HG02884 (cell line): ENCODE results near the gene SELP.
"Not testable (repeated sequence)": the region's sequence is repeated elsewhere in the genome, so short reads cannot be mapped to it uniquely, and the experiment has no call there.

Experiments
- ATAC-seq: cut with Tn5 transposase; IDR thresholded peaks from one replicate; pipeline ENCODE4 v1.9.1; 2021; ENCODE audit warnings: mild to moderate bottlenecking, moderate library complexity; ENCODE audit not compliant: unreplicated experiment

Gene SELP

DNA sequence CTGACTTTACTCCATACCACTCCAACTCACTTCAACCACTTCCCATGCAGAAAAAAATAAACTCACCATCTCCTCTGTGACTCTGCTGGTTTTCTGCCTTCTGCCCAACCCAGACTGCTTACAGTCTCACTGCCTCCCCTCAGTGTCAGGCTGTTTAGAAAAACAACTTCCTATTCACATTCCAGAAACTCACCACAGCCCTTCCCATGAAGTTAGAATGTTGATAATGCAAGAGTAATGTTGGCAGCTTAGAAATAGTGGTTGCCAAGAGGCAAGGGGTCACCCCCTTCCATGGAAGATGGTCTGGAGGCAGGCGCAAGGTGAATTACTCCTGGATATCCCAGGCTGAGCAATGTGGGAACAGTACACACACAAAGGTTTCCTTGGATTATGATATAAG, at the start of gene SELP:
Gene SELP, minus strand, starts transcription at position 119 of the 400 bp plus-strand sequence. Its CDS starts 50 bp downstream, at position 69.
- no peak for ATAC-seq

DNA sequence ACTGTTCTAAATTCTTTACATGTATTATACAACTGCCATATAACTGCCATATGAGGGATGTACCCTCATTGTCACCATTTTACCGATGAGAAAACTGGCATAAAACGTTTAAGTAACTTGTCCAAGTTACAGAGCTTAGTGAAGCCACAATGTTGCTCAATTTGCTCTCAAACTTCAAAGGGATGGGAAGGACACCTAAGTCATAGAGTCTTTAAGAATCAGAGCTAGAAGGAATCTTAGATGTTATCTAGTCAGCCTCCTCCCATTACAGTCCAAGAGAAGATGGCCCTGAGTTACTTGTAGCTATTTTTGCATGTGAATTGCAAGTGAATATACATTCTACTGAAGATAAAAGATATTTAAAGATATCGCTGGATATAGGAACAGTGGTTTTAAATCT, 49.8 kb upstream of the SELP start:
- ATAC-seq, result no peak

DNA sequence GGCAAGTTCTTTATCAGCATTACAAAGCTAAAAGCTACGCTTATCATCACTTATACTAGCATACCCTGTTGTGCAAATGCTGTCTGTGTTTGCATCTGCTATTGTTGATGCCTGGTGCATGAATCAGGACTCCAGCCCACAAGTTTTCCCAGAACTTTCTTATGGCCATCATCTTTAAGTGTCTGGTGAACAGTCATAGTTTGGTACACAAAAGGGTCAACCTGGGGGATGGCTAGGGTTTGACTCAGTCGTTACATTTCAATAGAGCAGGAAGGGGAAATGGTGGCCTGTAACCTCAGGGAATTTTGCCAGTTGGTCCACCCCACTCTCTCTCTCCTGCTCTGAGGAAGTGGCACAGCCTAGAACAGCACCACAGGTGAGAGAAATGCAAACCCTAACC, 46.1 kb upstream of the SELP start:
- ATAC-seq, result no peak

DNA sequence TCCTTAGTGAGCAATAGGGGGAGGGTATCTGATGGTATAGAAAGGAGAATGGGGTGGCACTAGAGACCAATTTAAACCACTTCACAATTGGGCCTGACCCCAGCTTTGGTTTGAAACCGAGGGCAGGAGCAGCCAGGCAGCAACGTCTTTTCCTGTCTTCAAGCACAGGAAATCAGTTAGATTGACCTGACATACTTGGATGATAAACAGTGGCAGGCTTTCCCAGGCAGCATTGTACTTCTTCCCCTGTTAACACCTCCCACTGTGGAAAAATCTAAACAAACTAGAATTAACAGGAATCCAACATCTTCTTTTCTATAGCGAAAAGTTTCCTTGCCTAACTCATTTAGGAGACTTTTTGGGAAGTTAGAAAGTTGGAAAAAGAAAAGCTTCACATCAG, 40.9 kb upstream of the SELP start:
- ATAC-seq, result no peak

DNA sequence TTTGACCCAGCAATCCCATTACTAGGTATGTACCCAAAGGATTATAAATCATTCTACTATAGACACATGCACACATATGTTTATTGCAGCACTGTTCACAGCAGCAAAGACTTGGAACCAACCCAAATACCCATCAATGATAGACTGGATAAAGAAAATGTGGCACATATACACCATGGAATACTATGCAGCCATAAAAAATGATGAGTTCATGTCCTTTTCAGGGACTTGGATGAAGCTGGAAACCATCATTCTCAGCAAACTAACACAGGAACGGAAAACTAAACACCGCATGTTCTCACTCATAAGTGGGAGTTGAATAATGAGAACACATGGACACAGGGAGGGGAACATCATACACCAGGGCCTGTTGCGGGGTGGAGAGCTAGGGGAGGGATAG, 40.3 kb upstream of the SELP start:
- ATAC-seq, result not testable (repeated sequence)

DNA sequence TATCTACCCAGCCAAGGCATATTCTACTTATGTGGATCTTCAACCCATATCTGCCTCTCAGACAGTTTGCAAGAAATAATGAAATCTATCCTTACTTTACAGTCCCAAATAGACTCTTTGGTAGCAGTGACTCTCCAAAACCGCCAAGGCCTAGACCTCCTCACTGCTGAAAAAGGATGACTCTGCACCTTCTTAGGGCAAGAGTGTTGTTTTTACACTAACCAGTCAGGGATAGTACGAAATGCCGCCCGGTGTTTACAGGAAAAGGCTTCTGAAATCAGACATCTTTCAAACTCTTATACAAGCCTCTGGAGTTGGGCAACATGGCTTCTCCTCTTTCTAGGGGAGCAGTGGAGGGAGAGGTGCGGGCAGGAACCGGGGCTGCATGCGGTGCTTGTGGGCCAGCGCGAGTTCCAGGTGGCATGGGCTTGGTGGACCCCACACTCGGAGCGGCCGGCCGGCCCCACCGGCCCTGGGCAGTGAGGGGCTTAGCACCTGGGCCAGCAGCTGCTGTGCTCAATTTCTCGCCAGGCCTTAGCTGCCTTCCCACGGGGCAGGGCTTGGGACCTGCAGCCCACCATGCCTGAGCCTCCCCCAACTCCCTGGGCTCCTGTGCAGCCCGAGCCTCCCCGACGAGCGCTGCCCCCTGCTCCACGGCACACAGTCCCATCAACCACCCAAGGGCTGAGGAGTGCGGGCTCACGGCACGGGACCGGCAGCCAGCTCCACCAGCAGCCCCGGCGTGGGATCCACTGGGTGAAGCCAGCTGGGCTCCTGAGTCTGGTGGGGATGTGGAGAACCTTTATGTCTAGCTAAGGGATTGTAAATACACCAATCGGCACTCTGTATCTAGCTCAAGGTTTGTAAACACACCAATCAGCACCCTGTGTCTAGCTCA, 38.0 kb upstream of the SELP start:
- ATAC-seq, result not testable (repeated sequence)

DNA sequence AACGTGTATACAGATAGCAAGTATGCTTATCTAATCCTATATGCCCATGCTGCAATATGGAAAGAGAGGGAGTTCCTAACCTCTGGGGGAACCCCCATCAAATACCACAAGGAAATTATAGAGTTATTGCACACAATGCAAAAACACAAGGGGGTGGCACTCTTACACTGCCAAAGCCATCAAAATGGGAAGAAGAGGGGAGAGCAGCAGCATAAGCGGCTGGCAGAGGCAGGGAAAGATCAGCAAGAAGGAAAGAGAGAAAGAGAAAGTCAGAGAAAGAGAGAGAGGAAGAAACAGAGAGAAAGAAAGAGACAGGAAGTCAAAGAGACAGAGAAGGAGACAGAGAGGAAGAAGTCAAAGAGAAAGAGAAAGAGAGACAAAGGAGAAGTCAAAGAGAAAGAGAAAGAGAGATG, 37.3 kb upstream of the SELP start:
- ATAC-seq, result peak; percentile 54

DNA sequence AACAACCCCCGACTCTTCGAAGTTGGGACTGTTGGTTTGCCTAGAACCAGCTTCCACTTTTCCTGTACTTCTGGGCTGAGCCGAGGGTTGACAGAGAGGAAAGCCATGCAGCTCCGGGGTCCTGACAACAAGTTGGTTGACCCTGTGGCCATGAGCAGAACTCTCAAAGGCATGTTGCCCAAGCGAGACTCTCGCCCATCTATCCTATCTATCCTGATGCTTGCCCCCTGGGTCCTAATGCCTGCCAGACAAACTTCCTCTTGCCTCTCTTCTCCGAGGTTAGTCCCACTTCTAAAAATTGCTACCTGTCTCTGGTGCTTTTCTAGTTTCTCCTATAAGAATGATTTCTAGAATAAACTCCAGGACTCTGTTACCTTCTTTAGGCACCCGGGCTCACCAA, 32.8 kb upstream of the SELP start:
- not testable (repeated sequence) for ATAC-seq

DNA sequence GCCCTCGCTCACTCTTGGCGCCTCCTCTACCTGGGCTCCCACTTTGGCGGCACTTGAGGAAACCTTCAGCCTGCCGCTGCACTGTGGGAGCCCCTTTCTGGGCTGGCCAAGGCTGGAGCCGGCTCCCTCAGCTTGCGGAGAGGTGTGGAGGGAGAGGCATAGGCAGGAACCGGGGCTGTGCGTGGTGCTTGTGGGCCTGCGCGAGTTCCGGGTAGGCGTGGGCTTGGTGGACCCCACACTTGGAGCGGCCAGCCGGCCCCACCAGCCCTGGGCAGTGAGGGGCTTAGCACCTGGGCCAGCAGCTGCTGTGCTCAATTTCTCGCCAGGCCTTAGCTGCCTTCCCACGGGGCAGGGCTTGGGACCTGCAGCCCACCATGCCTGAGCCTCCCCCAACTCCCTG, 31.1 kb upstream of the SELP start:
- not testable (repeated sequence) for ATAC-seq

DNA sequence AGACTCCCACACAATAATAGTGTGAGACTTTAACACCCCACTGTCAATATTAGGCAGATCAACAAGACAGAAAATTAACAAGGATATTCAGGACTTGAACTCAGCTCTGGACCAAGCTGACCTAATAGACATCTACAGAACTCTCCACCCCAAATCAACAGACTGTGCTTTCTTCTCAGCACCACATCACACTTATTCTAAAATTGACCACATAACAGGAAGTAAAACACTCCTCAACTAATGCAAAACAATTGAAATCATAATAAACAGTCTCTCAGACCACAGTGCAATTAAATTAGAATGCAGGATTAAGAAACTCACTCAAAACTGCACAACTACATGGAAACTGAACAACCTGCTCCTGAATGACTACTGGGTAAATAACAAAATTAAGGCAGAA, 28.9 kb upstream of the SELP start:
- not testable (repeated sequence) for ATAC-seq

DNA sequence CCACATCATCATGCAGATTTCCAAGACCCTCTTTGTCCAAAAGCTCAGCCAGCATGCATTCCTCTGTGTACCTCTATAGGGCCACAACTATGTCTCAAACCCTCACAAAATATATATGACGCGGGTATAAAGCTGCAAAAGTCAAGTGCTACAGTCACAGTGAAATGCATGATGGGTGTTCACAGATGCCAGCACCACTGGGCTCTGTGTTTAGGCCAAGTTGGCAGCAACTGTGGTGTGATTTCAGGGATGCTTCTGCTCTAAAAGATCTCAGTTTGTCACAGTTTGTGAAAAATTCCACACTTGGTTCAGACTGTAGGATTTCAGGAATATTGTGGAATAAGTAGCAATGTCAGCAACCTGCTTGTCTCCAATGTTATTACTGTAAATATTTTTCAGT, 23.9 kb upstream of the SELP start:
- ATAC-seq, result no peak

DNA sequence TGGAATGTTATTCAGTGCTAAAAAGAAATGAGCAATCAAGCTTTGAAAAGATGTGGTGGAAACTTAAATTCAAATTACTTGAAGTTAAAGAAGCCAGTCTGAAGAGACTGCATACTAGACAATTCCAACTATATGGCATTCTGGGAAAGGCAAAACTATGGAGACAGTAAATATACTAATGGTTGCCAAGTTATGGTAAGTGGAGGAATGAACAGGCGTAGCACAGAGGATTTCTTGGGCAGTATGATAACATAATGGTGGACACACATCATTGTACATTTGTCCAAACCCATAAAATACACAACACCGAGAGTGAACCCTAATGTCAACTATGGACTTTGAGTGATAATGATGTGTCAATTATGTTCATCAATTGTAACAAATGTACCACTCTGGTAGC, 21.1 kb upstream of the SELP start:
- ATAC-seq, result no peak

DNA sequence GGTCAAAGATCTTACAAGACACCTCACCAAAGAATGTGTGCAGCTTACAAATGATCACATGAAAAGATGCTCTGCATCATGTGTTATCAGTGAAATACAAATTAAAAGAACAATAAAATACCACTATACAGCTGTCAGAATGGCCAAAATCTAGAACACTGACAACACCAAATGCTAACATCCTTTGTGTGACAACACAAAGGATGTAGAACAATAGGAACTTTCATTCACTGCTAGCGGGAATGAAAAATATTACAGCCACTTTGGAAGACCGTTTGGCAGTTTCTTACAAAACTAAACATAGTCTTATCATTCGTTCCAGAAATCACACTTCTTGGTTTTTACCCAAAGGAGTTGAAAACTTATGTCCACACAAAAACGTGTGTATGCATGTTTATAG, 20.6 kb upstream of the SELP start:
- ATAC-seq, result no peak

DNA sequence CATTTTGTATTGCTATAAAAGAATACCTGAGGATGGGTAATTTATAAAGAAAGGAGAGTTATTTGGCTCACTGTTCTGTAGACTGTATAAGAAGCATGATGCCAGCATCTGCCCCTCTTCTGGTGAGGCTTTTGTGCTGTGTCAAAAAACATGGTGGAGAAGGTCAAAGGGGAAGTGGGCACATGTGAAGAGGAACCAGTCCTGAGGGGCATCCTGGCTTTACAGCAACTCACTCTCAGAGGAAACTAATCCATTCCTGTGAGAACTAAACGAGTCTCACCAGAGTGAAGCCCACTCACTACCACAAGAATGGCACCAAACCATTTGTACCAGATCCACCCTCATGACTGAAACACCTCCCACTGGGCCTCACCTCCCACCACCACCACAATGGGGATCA, 18.8 kb upstream of the SELP start:
- no peak for ATAC-seq

DNA sequence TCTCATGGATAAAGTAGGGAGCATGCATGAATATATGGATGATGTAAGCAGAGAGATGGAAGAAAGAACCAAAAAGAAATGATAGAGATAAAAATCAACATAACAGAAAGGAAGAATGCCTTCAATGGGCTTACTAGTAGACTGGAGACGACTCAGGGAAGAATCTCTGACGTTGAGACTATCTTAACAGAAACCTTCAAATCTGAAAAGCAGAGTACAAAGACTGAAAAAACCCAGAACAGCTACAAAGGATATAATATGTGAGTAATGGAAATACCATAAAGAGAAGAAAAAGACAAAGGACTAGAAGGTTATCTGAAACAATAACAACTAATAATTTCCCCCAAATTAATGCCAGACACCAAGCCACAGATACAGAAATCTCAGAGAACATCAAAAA, 18.3 kb upstream of the SELP start:
- no peak for ATAC-seq

DNA sequence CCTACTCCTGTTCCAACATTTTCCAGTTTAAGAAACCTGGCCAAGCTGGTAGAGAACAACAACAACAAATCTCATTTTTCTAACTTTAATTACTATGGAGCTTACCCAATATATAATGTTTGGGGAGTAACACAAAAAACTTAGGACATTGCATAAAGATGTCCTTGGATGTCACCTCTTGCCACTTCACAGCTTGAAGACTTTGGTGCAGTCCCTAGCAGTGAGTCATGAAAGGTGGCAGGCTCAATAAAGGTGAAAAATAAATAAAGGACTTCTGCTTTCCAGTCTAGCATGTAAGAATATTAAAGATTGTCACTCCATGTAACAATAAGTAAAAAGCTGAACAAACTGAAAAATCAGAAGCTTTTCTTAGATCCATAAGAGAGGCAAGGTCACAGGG, 17.6 kb upstream of the SELP start:
- no peak for ATAC-seq

DNA sequence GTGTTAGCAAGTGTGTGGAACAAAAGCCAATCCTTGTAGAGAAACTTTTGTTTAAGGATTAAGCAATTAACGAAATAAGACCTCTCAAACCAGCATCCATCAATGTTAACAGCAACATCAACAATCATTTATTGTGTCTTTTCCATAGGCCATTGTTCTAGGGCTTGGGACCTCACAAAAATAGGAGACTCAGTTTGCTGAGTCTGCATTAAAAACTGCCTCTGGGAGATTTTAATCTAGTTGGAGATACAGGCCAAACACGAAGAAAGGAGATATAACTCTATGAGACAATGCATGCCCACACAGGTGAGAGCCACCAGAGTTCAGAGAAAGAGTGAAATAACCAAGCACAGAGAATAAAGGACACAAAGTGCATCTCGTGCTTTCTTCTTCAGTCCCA, 14.4 kb upstream of the SELP start:
- no peak for ATAC-seq

DNA sequence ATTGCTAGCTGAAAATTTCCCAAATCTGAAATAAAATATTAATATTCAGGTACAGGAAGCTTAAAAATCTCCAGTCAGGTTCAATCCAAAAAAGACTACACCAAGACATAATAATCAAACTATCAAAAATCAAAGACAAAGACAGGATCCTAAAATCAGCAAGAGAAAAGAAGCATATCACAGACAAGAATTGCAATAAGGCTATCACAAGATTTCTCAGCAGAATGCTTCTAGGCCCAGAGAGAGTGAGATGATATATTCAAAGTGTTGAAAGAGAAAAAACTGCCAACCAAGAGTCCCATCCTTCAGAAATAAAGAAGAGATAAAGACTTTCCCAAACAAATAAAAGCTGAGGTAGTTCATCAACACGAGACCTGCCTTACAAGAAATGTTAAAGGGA, 5.0 kb upstream of the SELP start:
- ATAC-seq, result no peak

DNA sequence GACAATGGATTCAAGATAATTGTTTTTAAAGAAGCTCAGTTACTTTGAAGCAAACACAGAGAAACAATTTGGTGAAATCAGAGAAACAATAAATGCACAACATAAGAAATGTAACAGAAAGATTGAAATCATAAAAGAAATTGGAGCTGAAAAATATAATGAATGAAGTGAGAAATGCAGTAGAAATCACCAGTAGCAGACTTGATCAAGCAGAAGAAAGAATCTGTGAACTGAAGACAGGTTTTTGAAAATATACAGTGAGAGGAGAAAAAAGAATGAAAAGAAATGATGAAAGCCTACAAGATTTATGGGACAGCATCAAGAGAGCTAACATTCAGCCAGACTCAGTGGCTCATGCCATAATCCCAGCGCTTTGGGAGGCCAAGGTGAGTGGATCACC, 4.2 kb upstream of the SELP start:
- ATAC-seq, result no peak

DNA sequence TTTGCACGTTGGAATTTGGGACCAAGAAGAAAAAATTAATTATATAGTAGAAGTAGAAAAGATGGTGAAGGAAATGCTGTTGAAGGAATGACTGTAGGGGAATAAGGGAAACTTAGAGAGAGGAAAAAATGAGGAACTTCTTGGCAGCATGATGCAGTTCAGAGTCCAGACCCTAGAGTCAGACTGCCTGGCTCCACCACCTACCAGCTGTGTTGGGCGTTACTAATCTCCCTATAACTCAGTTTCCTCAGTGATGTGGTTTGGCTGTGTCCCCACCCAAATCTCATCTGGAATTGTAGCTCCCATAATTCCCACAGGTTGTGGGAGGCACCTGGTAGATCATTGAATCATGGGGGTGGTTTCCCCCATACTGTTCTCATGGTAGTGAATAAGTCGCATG, 1.3 kb upstream of the SELP start:
- ATAC-seq, result no peak

DNA sequence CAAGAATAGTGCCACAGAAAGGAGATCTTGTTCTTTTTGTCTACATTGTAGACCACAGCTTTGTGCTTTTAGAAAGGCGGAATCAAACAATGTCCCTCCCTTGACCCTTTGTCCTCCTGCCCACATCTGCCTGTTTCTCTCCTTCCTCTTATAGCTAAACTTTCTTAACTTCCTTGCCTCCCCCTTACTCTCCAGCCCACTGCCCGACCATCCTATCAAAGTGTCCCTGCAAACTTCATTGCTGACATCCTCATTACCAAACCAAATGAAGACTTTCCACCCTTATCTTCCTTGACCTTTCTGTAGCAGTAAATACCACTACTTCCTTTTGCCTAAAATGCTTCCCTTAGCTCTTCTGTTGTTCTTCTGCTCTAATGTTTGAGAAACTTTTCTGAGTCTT, 5.0 kb downstream of the SELP start:
- ATAC-seq, result no peak

DNA sequence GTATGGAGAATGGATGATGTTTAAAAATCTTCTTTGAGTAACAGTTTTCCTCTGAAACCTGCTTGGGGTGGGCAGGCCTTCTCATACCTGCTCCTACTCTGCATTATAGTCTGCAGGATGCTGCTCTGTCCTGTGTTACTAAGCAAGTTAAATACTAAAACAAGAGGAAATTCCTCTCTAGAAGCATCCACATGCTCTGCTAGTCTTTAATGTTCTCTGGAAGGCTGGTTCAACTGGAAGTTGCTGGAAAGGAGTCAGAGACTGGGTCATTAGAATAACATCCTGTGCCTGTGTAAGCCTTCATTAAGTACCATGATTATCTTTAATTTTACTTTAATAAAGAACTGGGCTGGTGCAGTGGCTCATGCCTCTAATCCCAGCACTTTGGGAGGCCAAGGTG, 5.8 kb downstream of the SELP start:
- ATAC-seq, result no peak
